GM20000 (cell line): Measurements from ENCODE around the gene NMD3.
"Not testable (repeated sequence)": the region's sequence is repeated elsewhere in the genome, so short reads cannot be mapped to it uniquely, and the experiment has no call there.

Experiments used
- DNase-seq: peaks from one replicate; pipeline ENCODE4 v3.0.0; 2012; ENCODE audit warnings: low spot score
- CTCF ChIP-seq: IDR thresholded peaks from 2 replicates; pipeline ENCODE4 v1.5.1; 2012; ENCODE audit warnings: mild to moderate bottlenecking, control low read depth; ENCODE audit errors: extremely low read depth, missing control alignments

NMD3 gene

GRCh38 chr3:161275919-161276318, 54.8 kb downstream of the NMD3 start:
- DNase-seq: no peak
- no peak for TF ChIP-seq CTCF

GRCh38 chr3:161282387-161282786, 61.3 kb downstream of the NMD3 start:
- DNase-seq: not testable (repeated sequence)

GRCh38 chr3:161284989-161285388, 63.9 kb downstream of the NMD3 start:
- DNase-seq: no peak
- no peak for TF ChIP-seq CTCF

GRCh38 chr3:161289174-161289573, 68.1 kb downstream of the NMD3 start:
- TF ChIP-seq CTCF: no peak
- no peak for DNase-seq

- TF ChIP-seq CTCF: no peak
- no peak for DNase-seq
Observed at GRCh38 chr3:161291191-161291901, 70.2 kb downstream of the NMD3 start.

- TF ChIP-seq CTCF: no peak
- DNase-seq: no peak
Observed at GRCh38 chr3:161293381-161293780, 72.3 kb downstream of the NMD3 start.

- no peak for DNase-seq
- TF ChIP-seq CTCF: no peak
Observed at GRCh38 chr3:161295325-161295724, 74.2 kb downstream of the NMD3 start.

- DNase-seq: no peak
- TF ChIP-seq CTCF: no peak
Observed at GRCh38 chr3:161296814-161297213, 75.7 kb downstream of the NMD3 start.
